ENCODE data around the gene RIPOR1.

RIPOR1 gene

GRCh38 chr16:67558859-67559258 is 30.2 kb downstream of the RIPOR1 start:
- DNase-seq (ENCODE audit: low spot score): no peak

DNA sequence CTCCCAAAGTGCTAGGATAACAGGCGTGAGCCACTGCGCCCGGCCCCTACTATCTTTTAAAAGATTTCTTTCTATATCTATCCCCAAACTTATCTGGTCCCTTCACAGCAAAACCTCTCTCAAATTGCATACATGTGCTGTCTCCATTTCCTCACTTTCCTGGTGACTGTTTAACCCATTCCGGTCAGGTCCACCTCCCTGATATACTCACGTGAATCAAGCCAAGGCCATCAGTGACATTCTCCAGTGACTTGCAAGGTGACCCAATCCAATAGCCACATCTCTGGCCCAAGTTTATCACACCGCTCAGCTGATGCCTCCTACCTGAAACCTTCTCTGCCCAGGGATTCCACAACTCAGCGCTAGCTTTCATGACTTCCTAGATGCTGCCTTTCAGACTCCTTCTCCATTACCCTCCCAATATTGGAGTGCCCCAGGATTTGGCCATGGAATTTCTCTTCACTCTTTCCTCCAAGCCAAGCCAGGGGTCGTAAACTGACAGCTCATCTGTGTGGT is 32.3 kb downstream of the RIPOR1 start:
- no peak for DNase-seq (ENCODE audit: low spot score)

DNA sequence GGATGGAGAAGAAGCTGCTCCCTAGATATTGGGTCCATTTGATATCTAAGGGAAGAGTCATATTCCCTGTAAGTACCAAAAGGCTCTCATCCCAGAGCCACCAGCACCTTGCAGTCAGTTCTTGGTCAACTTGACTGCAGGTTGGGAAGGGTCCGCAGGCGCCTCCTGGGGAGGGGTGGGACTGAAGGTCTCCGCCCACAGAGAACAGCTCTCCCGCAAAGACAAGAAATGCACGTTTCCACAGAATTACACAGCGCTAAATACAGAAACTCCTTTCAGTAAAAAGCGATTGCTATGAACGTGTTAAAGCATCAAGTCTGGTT is 32.8 kb downstream of the RIPOR1 start:
- DNase-seq (ENCODE audit: low spot score): no peak

DNA sequence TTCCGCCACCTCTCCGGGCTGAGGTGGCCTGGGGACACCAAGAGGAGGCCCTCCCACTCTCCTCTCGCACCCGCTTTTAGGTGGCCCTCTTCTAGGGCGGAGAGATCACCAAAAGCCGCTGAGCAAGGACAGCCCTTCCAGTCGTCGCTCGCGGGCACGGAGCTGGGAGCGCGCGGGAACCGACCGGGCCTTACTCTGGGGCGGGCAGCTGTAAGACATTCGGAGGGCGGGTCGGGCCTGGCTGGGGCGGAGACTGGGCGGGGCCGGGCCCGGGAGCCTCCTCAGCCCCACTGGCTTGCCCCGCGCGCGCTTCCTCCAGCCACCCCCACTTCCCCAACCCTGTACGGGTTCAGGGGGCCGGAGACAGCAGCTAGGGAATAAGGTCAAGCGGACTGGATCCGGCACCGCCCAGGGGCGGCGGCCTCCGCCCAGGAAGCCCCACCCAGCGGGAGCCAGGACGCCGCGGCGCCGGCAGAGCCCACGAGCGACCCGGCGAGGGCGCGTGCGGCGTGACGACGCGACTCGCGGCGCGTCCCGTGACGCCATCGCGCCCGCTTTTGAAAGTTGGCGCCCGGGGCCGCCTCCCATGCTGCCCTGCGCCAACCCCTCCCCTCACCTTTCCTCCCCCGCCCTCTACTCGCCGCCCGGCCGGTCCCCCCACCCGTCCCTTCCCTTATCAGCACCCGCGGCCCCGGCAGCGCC is 33.3 kb downstream of the RIPOR1 start:
- peak; percentile 96 for DNase-seq (ENCODE audit: low spot score)

DNA sequence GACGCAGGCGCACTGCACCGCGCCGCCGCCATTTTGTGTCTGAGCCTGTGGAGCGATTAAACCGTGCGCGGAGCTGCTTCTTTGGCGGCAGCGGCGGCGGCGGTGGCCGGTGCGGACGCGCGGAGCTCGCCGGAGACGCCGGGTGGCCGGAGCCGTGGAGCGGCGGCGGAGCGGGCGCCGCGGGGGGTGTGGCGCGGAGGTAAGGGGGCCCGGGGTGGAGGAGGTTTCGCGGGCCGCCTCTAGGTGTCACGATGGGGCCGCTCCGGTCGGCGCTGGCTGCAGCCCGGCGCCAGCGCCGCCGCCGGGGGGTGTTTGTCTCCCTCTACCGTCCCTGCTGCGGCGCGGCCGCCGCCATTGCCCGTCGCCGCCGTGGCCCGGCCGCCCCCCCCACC is 33.9 kb downstream of the RIPOR1 start, which contains the start of gene CTCF:
Gene CTCF, plus strand, starts transcription at position 1 of the 392 bp plus-strand sequence. CDS start 48,307 bp downstream, outside the sequence.
- peak; percentile 84 for DNase-seq (ENCODE audit: low spot score)

GRCh38 chr16:67562918-67563707 is 34.5 kb downstream of the RIPOR1 start:
- no peak for DNase-seq (ENCODE audit: low spot score)

GRCh38 chr16:67563708-67564468 is 35.3 kb downstream of the RIPOR1 start:
- DNase-seq (ENCODE audit: low spot score): no peak

- DNase-seq (ENCODE audit: low spot score): no peak
These were observed 37.0 kb downstream of the RIPOR1 start for GRCh38 chr16:67565470-67566100.

- DNase-seq (ENCODE audit: low spot score): no peak
These were observed 42.8 kb downstream of the RIPOR1 start for GRCh38 chr16:67571464-67571863.

- DNase-seq (ENCODE audit: low spot score): peak; percentile 64
These were observed 43.4 kb downstream of the RIPOR1 start for GRCh38 chr16:67571981-67572431.

GRCh38 chr16:67579686-67580085 is 51.1 kb downstream of the RIPOR1 start:
- DNase-seq (ENCODE audit: low spot score): no peak

DNA sequence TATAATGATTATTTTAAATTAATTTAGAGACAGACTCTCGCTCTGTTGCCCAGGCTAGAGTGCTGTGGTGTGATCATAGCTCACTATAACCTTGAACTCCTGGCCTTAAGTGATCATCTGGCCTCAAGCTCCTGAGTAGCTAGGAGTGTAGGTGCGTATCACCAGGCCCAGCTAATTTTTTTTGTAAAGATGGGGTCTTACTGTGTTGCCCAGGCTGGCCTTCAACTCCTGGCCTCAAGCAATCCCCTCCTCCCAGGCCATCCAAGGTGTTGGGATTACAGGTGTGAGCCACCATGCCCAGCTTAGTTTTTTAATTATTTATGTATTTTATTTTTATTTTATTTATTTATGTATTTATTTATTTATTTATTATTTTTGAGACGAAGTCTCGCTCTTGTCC is 51.6 kb downstream of the RIPOR1 start:
- no peak for DNase-seq (ENCODE audit: low spot score)

GRCh38 chr16:67593288-67593687 is 64.7 kb downstream of the RIPOR1 start:
- DNase-seq (ENCODE audit: low spot score): no peak

DNA sequence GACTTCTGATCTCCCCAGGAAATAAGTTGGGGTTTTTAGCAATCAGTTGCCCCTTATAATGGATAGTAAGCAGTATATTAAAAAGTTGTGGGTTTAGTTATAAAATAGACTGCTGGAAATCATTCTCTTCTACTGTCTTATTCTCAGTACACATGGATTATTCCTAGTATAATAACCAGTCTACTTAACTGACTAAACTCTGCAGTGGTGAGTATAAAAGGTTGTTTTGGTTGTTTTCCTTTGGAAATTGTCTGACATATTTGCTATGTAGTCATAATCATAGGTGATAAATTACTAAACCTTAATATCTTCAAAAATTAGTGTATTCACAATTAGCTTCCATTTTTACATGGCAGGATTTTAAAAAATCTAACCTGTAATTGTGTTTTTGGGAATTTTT is 65.1 kb downstream of the RIPOR1 start:
- no peak for DNase-seq (ENCODE audit: low spot score)

GRCh38 chr16:67594256-67594915 is 65.8 kb downstream of the RIPOR1 start:
- DNase-seq (ENCODE audit: low spot score): no peak

DNA sequence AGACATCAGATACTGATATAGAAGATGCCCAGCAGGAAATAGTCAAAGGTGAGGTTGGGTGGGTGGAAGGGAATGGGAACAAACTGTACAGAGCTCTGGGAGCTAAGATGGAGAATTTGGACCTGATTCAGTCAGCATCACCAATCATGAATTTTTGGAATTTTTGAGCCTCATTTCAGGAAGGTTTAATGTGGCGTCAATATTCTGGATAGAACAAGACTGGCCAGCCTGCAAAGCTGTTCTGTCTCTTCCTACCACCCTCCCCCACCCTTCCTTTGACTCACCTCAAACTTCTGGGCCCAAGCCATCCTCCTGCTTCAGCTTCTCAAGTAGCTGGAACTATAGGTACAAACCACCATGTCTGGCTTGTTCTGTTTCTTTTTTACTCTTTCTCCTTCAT is 66.3 kb downstream of the RIPOR1 start:
- DNase-seq (ENCODE audit: low spot score): no peak

Measured in hepatic stellate cell (primary cell).